Colonic mucosa (tissue), 4 donors: ENCODE measurements around the gene RHEX. TPM values are rescaled to one million over a fixed set of nuclear protein-coding genes. Genes with fewer than 3 reads are reported as not detected.
"Not testable (repeated sequence)": the region's sequence is repeated elsewhere in the genome, so short reads cannot be mapped to it uniquely, and the experiment has no call there.

Experiments
- DNase-seq: peaks from one replicate; pipeline ENCODE4 v3.0.0-alpha.2; 2020
- H3K27ac ChIP-seq: fragments of 200-600 bp; one replicate; pipeline ENCODE4 v1.8.0; 2021
- H3K27me3 ChIP-seq: fragments of 200-600 bp; one replicate; pipeline ENCODE4 v1.8.0; 2021
- H3K36me3 ChIP-seq: fragments of 200-600 bp; one replicate; pipeline ENCODE4 v1.8.0; 2021
- H3K4me1 ChIP-seq: fragments of 200-600 bp; one replicate; pipeline ENCODE4 v1.8.0; 2021; ENCODE audit warnings: mild to moderate bottlenecking
- H3K4me3 ChIP-seq: fragments of 200-600 bp; one replicate; pipeline ENCODE4 v1.8.0; 2021
- H3K9ac ChIP-seq, 2 donors: one replicate each; pipeline ENCODE4 v1.7.0; 2013; ENCODE audit warnings: control low read depth in 2 of 2, low read depth in 2 of 2, low read length in 2 of 2
- H3K9me3 ChIP-seq: fragments of 200-600 bp; one replicate; pipeline ENCODE4 v1.8.0; 2021
- intact Hi-C: fragments of 100-400 bp; cut with DNase I; formaldehyde crosslinking; loops from one replicate; pipeline ENCODE4 v1.14.1; 2022
- total RNA-seq, 2 donors: library from RNA; stranded (reverse); fragmentation: NEBNext Ultra II Directional in 1 of 2; extraction: Animal tissue kit (Norgen Biotek cat#: 25700) in 1 of 2; gene quantifications; one replicate each; pipeline ENCODE4 v1.2.1, GENCODE V29; 2021
- TF ChIP-seq, protein P1 (sequence below): fragments of 200-600 bp; IDR thresholded peaks from one replicate; pipeline ENCODE4 v1.8.0; 2022; ENCODE audit warnings: antibody characterized with exemption, mild to moderate bottlenecking
- donor health status: healthy.
- donor health status: DM: no; HTN: no; CAD: no.
- donor health status: DM: no; HTN: no; CAD: no.

RHEX gene
- total RNA-seq, 2 donors from 2014 or later: 1.1 to 1.4 TPM

DNA sequence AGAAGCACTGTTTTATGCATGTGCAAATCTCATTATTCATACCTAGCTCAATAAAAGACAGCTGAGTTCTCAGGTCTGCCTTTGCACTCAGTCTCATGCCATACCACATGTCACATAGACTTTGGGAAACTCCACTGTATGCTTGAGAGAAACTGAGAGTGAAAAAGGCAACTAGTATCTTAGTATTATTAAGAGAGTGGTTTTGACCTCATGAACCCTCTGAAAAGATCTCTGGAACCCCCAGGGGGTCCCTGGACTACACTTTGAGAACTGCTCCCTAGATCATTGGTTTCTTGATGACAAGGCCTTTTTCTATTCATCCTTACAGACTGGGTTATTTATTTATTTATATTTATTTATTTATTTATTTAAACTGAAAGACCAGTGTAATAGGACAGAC is 3.7 kb upstream of the RHEX start:
- H3K4me3 ChIP-seq: no peak overlapping the region
- H3K4me1 ChIP-seq: no peaks in the 10 kb centered on the region
- no peaks in the 10 kb centered on the region for H3K9me3 ChIP-seq
- H3K9ac ChIP-seq: no peak overlapping the region
- TF ChIP-seq, protein P1, sequence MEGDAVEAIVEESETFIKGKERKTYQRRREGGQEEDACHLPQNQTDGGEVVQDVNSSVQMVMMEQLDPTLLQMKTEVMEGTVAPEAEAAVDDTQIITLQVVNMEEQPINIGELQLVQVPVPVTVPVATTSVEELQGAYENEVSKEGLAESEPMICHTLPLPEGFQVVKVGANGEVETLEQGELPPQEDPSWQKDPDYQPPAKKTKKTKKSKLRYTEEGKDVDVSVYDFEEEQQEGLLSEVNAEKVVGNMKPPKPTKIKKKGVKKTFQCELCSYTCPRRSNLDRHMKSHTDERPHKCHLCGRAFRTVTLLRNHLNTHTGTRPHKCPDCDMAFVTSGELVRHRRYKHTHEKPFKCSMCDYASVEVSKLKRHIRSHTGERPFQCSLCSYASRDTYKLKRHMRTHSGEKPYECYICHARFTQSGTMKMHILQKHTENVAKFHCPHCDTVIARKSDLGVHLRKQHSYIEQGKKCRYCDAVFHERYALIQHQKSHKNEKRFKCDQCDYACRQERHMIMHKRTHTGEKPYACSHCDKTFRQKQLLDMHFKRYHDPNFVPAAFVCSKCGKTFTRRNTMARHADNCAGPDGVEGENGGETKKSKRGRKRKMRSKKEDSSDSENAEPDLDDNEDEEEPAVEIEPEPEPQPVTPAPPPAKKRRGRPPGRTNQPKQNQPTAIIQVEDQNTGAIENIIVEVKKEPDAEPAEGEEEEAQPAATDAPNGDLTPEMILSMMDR: no peak
- H3K27me3 ChIP-seq: no peaks in the 10 kb centered on the region
- DNase-seq: no peak
- no peak overlapping the region for H3K27ac ChIP-seq
- intact Hi-C loops: no loop called here
- H3K36me3 ChIP-seq: no peaks in the 10 kb centered on the region

- Histone ChIP-seq H3K9ac (no peak overlapping the region), H3K27ac (no peak overlapping the region), H3K9me3 (no peaks in the 10 kb centered on the region), H3K4me3 (no peak overlapping the region), H3K36me3 (no peaks in the 10 kb centered on the region), H3K4me1 (no peaks in the 10 kb centered on the region), H3K27me3 (no peaks in the 10 kb centered on the region)
- intact Hi-C loops: no loop called here
- TF ChIP-seq, protein P1: no peak
- no peak for DNase-seq
Observed at GRCh38 chr1:206049919-206050600, 2.9 kb upstream of the RHEX start.

- no peak for DNase-seq
- Histone ChIP-seq H3K36me3 (no peaks in the 10 kb centered on the region), H3K4me3 (no peak overlapping the region), H3K27ac (no peak overlapping the region), H3K27me3 (no peaks in the 10 kb centered on the region), H3K9me3 (no peaks in the 10 kb centered on the region), H3K4me1 (no peaks in the 10 kb centered on the region), H3K9ac (no peak overlapping the region)
- intact Hi-C loops: no loop called here
- TF ChIP-seq, protein P1: no peak
Observed at GRCh38 chr1:206050655-206051235, 2.2 kb upstream of the RHEX start.

DNA sequence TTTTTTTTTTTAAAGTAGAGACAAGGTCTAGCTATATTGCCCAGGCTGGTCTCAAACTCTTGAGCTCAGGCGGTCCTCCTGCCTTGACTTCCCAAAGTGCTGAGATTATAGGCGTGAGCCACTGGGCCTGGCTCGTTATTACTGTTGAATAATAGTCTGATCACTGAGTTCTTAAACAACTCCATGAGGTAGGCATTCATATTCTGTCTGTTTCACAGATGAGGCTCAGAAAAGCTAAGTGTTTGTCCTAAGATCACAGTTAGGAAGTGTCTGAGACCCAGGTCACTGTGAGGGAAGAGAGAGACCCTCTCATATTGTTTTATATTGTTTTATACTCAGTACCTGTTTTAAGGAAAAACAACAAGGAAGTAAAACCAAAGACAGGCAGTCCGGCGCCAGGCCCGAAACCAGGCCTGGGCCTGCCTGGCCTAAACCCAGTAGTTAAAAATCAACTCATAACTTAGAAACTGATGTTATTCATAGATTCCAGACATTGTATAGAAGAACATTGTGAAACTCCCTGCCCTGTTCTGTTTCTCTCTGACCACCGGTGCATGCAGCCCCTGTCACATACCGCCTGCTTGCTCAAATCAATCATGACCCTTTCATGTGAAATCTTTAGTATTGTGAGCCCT is 625 bp upstream of the RHEX start:
- H3K27ac ChIP-seq, H3K4me1 ChIP-seq, H3K27me3 ChIP-seq, H3K4me3 ChIP-seq, DNase-seq, intact Hi-C loops, H3K9ac ChIP-seq, H3K36me3 ChIP-seq, H3K9me3 ChIP-seq: not testable (repeated sequence)

- intact Hi-C loops, H3K4me3 ChIP-seq, H3K36me3 ChIP-seq: not testable (repeated sequence)
Observed at GRCh38 chr1:206053616-206054015, 643 bp downstream of the RHEX start.

DNA sequence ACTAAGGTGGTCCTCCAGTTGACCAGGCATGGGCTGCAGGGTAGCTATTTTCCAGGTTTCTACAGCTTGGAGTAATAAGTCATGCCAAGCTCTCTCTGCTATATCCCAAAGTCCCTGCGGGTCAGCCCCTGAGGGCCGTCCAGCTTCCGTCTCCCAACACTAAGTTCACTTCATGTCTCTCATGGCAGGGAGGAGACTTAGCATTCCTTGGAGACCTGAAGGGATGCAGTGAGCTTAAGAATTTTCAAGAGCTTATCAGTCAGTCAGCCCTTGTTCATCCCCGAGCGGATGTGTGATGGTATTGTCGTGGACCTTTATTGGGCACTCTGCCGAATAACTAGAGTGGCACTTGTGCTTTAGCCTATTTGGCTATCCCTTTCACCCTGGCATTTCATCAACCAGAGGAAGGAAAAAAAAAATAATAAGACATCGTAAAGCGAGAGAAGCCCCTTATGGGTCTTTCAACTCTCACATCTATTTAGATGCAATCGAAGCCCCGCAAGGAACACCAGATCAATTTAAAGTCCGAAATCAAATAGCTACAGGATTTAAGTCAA is 2.2 kb downstream of the RHEX start:
- H3K36me3 ChIP-seq, DNase-seq, H3K9ac ChIP-seq, H3K9me3 ChIP-seq, intact Hi-C loops, H3K27ac ChIP-seq, H3K27me3 ChIP-seq, H3K4me3 ChIP-seq, H3K4me1 ChIP-seq: not testable (repeated sequence)

More at GRCh38 chr1:206053616-206054015, 643 bp downstream of the RHEX start:
- H3K9ac ChIP-seq, H3K4me1 ChIP-seq, H3K9me3 ChIP-seq, H3K27ac ChIP-seq, DNase-seq, H3K27me3 ChIP-seq: not testable (repeated sequence)

DNA sequence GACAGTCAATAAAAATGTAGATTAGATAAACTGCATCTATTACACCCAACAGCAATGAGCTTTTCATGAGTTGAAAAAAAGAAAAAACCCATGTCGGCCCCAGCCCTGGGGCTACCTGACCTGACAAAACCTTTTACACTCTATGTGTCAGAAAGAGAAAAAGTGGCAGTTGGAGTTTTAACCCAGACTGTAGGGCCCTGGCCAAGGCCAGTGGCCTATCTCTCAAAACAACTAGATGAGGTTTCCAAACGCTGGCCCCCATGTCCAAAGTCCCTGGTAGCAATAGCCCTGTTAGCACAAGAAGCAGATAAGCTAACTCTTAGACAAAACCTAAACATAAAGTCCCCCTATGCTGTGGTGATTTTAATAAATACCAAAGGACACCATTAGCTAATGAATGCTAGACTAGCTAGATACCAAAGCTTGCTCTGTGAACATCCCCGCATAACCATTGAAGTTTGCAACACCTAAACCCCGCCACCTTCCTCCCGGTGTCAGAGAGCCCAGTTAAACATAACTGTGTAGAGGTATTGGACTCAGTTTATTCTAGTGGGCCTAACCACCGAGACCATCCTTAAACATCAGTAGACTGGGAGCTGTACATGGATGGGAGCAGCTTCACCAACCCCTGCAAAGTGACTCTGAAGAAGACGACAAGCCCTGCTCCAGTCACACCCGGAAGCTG is 2.8 kb downstream of the RHEX start:
- DNase-seq, H3K9me3 ChIP-seq, H3K4me1 ChIP-seq, H3K9ac ChIP-seq, intact Hi-C loops, H3K27ac ChIP-seq, H3K4me3 ChIP-seq, H3K36me3 ChIP-seq, H3K27me3 ChIP-seq: not testable (repeated sequence)

- H3K4me1 ChIP-seq, DNase-seq, H3K9ac ChIP-seq, H3K36me3 ChIP-seq, H3K27ac ChIP-seq, H3K4me3 ChIP-seq, intact Hi-C loops, H3K27me3 ChIP-seq, H3K9me3 ChIP-seq: not testable (repeated sequence)
Observed at GRCh38 chr1:206058289-206058926, 5.4 kb downstream of the RHEX start.
